Right renal pelvis (tissue), 4 donors: Measurements from ENCODE around the gene GRID2. TPM values are rescaled to one million over a fixed set of nuclear protein-coding genes. Genes with fewer than 3 reads are reported as not detected.
"Not testable (repeated sequence)": the region's sequence is repeated elsewhere in the genome, so short reads cannot be mapped to it uniquely, and the experiment has no call there.

ENCODE experiments used
- DNase-seq, 4 donors: peaks; one replicate each; pipeline ENCODE4 v3.0.0-alpha.2; 2013; ENCODE audit warnings: low read depth in 4 of 4, low spot score in 3 of 4, missing footprints in 1 of 4
- polyA plus RNA-seq, 4 donors: library from polyadenylated mRNA; unstranded; fragments of 120-200 nt; gene quantifications; one replicate each; pipeline ENCODE4 v1.2.1, GENCODE V29; 2013; ENCODE audit not compliant: insufficient read length in 4 of 4

Gene GRID2
- 1 to 10 TPM; 2.6 to 7.4 (median 5.5) TPM for polyA plus RNA-seq

GRCh38 chr4:92303621-92304027, at the start of gene GRID2:
Gene GRID2, plus strand, starts transcription at chr4:92303966.
- peak in 1 of 4 donors; percentile 22 for DNase-seq

GRCh38 chr4:92253986-92254671, 49.6 kb upstream of the GRID2 start:
- DNase-seq: no peak

GRCh38 chr4:92254767-92255442, 48.9 kb upstream of the GRID2 start:
- no peak for DNase-seq

- no peak for DNase-seq
Observed at GRCh38 chr4:92255920-92256244, 47.9 kb upstream of the GRID2 start.

- no peak for DNase-seq
Observed at GRCh38 chr4:92257931-92258857, 45.6 kb upstream of the GRID2 start.

- DNase-seq: no peak
Observed at GRCh38 chr4:92261256-92261655, 42.5 kb upstream of the GRID2 start.

GRCh38 chr4:92262371-92262770, 41.4 kb upstream of the GRID2 start:
- no peak for DNase-seq

- DNase-seq: no peak
Observed at GRCh38 chr4:92263010-92263409, 40.8 kb upstream of the GRID2 start.

- DNase-seq: no peak
Observed at GRCh38 chr4:92263575-92263974, 40.2 kb upstream of the GRID2 start.

- no peak for DNase-seq
Observed at GRCh38 chr4:92264163-92264562, 39.6 kb upstream of the GRID2 start.

GRCh38 chr4:92265021-92265420, 38.7 kb upstream of the GRID2 start:
- peak in 3 of 4 donors; percentile 0 to 13 (median 7) for DNase-seq

- DNase-seq: no peak
Observed at GRCh38 chr4:92265798-92266197, 38.0 kb upstream of the GRID2 start.

- DNase-seq: no peak
Observed at GRCh38 chr4:92266521-92266920, 37.2 kb upstream of the GRID2 start.

- no peak for DNase-seq
Observed at GRCh38 chr4:92268642-92269041, 35.1 kb upstream of the GRID2 start.

GRCh38 chr4:92270908-92271307, 32.9 kb upstream of the GRID2 start:
- no peak for DNase-seq

- DNase-seq: not testable (repeated sequence)
Observed at GRCh38 chr4:92271551-92271950, 32.2 kb upstream of the GRID2 start.

GRCh38 chr4:92277057-92277881, 26.5 kb upstream of the GRID2 start:
- not testable (repeated sequence) for DNase-seq

- no peak for DNase-seq
Observed at GRCh38 chr4:92279296-92279695, 24.5 kb upstream of the GRID2 start.

GRCh38 chr4:92299152-92299551, 4.6 kb upstream of the GRID2 start:
- no peak for DNase-seq

GRCh38 chr4:92304121-92304520, 355 bp downstream of the GRID2 start:
- peak in 1 of 4 donors; percentile 1 for DNase-seq
